Uterus (tissue), 4 donors: ENCODE results near the gene ZNF789. TPM values are rescaled to one million over a fixed set of nuclear protein-coding genes. Genes with fewer than 3 reads are reported as not detected.

Experiments used
- DNase-seq, 2 donors: peaks; one replicate each; pipeline ENCODE4 v3.0.0-alpha.2; 2019 to 2020
- H3K27ac ChIP-seq, 2 donors: fragments of 200-600 bp; sonication (generic); 1 replicate in 1 of 2; 2 replicates in 1 of 2; pipeline ENCODE4 v1.5.1; 2016 to 2018
- H3K27me3 ChIP-seq, 2 donors: fragments of 200-600 bp; sonication (generic); one replicate each; pipeline ENCODE4 v1.5.1; 2018 to 2019; ENCODE audit warnings: control low read depth in 1 of 2
- H3K36me3 ChIP-seq, 2 donors: fragments of 200-600 bp; sonication (generic); one replicate each; pipeline ENCODE4 v1.5.1; 2019; ENCODE audit warnings: control low read depth in 1 of 2
- H3K4me1 ChIP-seq, 2 donors: fragments of 200-600 bp; sonication (generic); one replicate each; pipeline ENCODE4 v1.5.1; 2018 to 2019; ENCODE audit warnings: control low read depth in 1 of 2
- H3K4me3 ChIP-seq, 2 donors: fragments of 200-600 bp; sonication (generic); 1 replicate in 1 of 2; 2 replicates in 1 of 2; pipeline ENCODE4 v1.5.1; 2018 to 2019; ENCODE audit warnings: mild to moderate bottlenecking in 1 of 2
- H3K9me3 ChIP-seq, 2 donors: fragments of 200-600 bp; sonication (generic); one replicate each; pipeline ENCODE4 v1.5.1; 2019; ENCODE audit warnings: control low read depth in 1 of 2
- CTCF ChIP-seq, 4 experiments: fragments of 200-600 bp in 2 of 4; fragments of 450-650 bp in 2 of 4; sonication (generic) in 2 of 4; IDR thresholded peaks; one replicate each; pipeline ENCODE4 v1.5.1; 2016 to 2019; ENCODE audit warnings: antibody characterized with exemption in 4 of 4, mild to moderate bottlenecking in 2 of 4, moderate library complexity in 1 of 4
- POLR2A ChIP-seq, 2 donors: fragments of 450-650 bp; IDR thresholded peaks; one replicate each; pipeline ENCODE4 v1.6.1; 2016; ENCODE audit warnings: antibody characterized with exemption in 2 of 2, mild to moderate bottlenecking in 1 of 2, moderate library complexity in 1 of 2
- intact Hi-C: fragments of 100-400 bp; cut with DNase I; formaldehyde crosslinking; loops from one replicate; pipeline ENCODE4 v1.15.1; 2023; ENCODE audit warnings: low total_unique reads
- total RNA-seq, 4 donors: library from RNA; depleted of rRNA in 3 of 4; stranded (reverse); fragments of >200 nt in 3 of 4; gene quantifications; one replicate each; pipeline versions ENCODE4 v1.1.0 to v1.2.4, GENCODE V29; 2014 to 2023
- donor health status: DM: yes; HTN: yes; CAD: no.

ZNF789 gene
- total RNA-seq, 4 donors from 2014 or later: 1.5 to 24.5 (median 16.8) TPM

- Histone ChIP-seq H3K4me1 (peaks cover 6 to 17% of the 10 kb centered on the region in 2 donors), H3K9me3 (no peaks in the 10 kb centered on the region), H3K36me3 (no peaks in the 10 kb centered on the region), H3K27ac (peak within 1 kb of the TSS; percentile 93 to 96), H3K4me3 (peak within 1 kb of the TSS; percentile 53 to 98), H3K27me3 (no peaks in the 10 kb centered on the region)
- TF ChIP-seq POLR2A (IDR thresholded peaks at IDR 0.05): no peak
- no peak for TF ChIP-seq CTCF (IDR thresholded peaks at IDR 0.05)
- intact Hi-C loops: loop anchor here (5.0 kb wide), 1 partner anchor 48 kb away; the partner anchor contains the start of gene FAM200A
- DNase-seq: peak; percentile 97 to 98
Measured at GRCh38 chr7:99504603-99505323, 32.1 kb downstream of the ZNF789 start, which contains the start of gene ZKSCAN5. TSS of gene ZKSCAN5 (plus strand) at chr7:99504662. CDS start at chr7:99506045, 1,383 bp downstream.

- no peaks in the 10 kb centered on the region for H3K9me3 ChIP-seq
- TF ChIP-seq POLR2A (IDR thresholded peaks at IDR 0.05): peak in 1 of 2 donors; percentile 47
- no peak for TF ChIP-seq CTCF (IDR thresholded peaks at IDR 0.05)
- H3K27me3 ChIP-seq: no peaks in the 10 kb centered on the region
- peak overlapping the region; percentile 93 to 96 for H3K27ac ChIP-seq
- no peak for DNase-seq
- H3K4me3 ChIP-seq: peak overlapping the region; percentile 53 to 98
- H3K36me3 ChIP-seq: no peaks in the 10 kb centered on the region
- intact Hi-C loops: no loop called here
- peaks cover 6 to 17% of the 10 kb centered on the region in 2 donors for H3K4me1 ChIP-seq
Measured at GRCh38 chr7:99505324-99505662, 32.6 kb downstream of the ZNF789 start.

DNA sequence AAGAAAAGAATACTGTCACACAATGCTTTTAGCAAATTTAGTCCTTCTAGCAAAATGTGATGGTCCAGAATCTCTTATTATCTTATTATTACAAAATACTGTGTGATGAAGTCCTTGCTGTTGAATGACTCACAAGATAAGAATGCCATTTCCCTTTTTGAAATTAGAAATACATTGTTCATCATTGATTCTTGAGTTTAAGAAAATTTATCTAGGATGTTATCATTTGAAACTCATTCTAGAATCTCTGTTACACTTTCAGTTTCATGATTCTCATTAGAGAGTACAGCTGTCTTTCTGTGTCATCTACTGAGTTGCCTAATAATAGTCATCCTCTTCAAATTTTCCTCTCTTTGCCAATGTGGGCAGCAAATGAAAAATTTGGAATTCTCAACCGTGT lies 41.4 kb downstream of the ZNF789 start:
- Histone ChIP-seq H3K4me1 (no peaks in the 10 kb centered on the region), H3K36me3 (no peaks in the 10 kb centered on the region), H3K4me3 (no peak overlapping the region)

DNA sequence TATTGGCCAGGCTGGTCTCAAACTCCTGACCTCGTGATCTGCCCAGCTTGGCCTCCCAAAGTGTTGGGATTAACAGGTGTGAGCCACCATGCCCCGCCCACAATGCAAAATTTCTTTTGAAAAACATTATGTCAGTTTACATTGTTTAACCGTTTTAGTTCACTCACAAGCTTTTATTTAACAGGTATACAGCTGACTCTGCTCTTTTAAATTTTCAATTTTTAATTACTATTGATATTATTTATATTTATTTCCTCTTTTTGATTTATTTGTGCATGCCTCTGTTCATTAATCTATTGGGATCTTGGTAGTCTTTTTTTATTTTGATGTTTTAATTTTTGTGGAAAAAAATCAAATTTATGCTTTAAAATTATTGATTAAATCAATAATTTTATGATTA lies 48.7 kb downstream of the ZNF789 start:
- Histone ChIP-seq H3K9me3 (no peaks in the 10 kb centered on the region), H3K36me3 (no peaks in the 10 kb centered on the region), H3K4me3 (no peak overlapping the region), H3K4me1 (no peaks in the 10 kb centered on the region), H3K27ac (no peak overlapping the region), H3K27me3 (no peaks in the 10 kb centered on the region)
- TF ChIP-seq POLR2A (IDR thresholded peaks at IDR 0.05): no peak
- TF ChIP-seq CTCF (IDR thresholded peaks at IDR 0.05): no peak
- intact Hi-C loops: no loop called here
- no peak for DNase-seq

More for the DNA sequence above, 41.4 kb downstream of the ZNF789 start:
- TF ChIP-seq CTCF (IDR thresholded peaks at IDR 0.05): no peak
- TF ChIP-seq POLR2A (IDR thresholded peaks at IDR 0.05): no peak
- intact Hi-C loops: no loop called here
- no peak for DNase-seq
- Histone ChIP-seq H3K9me3 (no peaks in the 10 kb centered on the region), H3K27ac (no peak overlapping the region), H3K27me3 (no peaks in the 10 kb centered on the region)

- TF ChIP-seq CTCF (IDR thresholded peaks at IDR 0.05) (no peak), POLR2A (IDR thresholded peaks at IDR 0.05) (no peak)
- no peak for DNase-seq
- no peaks in the 10 kb centered on the region for H3K27me3 ChIP-seq
- peaks cover 0 to 8% of the 10 kb centered on the region in 2 donors for H3K9me3 ChIP-seq
- no peak overlapping the region for H3K4me3 ChIP-seq
- no peaks in the 10 kb centered on the region for H3K4me1 ChIP-seq
- H3K27ac ChIP-seq: no peak overlapping the region
- peaks cover 0 to 4% of the 10 kb centered on the region in 2 donors for H3K36me3 ChIP-seq
- intact Hi-C loops: no loop called here
Measured at GRCh38 chr7:99525713-99526440, 53.2 kb downstream of the ZNF789 start.
